GM19035 (cell line): ENCODE data around the gene FAM168A.

Experiments used
- ATAC-seq: cut with Tn5 transposase; IDR thresholded peaks from one replicate; pipeline ENCODE4 v1.9.1; 2021; ENCODE audit not compliant: unreplicated experiment

Gene FAM168A

GRCh38 chr11:73559743-73560142 lies 38.2 kb downstream of the FAM168A start:
- no peak for ATAC-seq

GRCh38 chr11:73556966-73557365 lies 40.9 kb downstream of the FAM168A start:
- ATAC-seq = no peak

GRCh38 chr11:73555615-73556014 lies 42.3 kb downstream of the FAM168A start:
- no peak for ATAC-seq

GRCh38 chr11:73554671-73555320 lies 43.1 kb downstream of the FAM168A start:
- ATAC-seq = no peak

GRCh38 chr11:73553266-73553665 lies 44.6 kb downstream of the FAM168A start:
- ATAC-seq = no peak

- no peak for ATAC-seq
These were observed 46.2 kb downstream of the FAM168A start for GRCh38 chr11:73551677-73552076.

- no peak for ATAC-seq
These were observed 48.5 kb downstream of the FAM168A start for GRCh38 chr11:73549376-73549775.

- ATAC-seq = no peak
These were observed 50.0 kb downstream of the FAM168A start for GRCh38 chr11:73547706-73548595.

- no peak for ATAC-seq
These were observed 55.7 kb downstream of the FAM168A start for GRCh38 chr11:73542175-73542574.

GRCh38 chr11:73539506-73540084 lies 58.3 kb downstream of the FAM168A start:
- no peak for ATAC-seq

GRCh38 chr11:73538381-73538872 lies 59.5 kb downstream of the FAM168A start:
- ATAC-seq = no peak

GRCh38 chr11:73537969-73538368 lies 59.9 kb downstream of the FAM168A start:
- no peak for ATAC-seq

- ATAC-seq = no peak
These were observed 61.0 kb downstream of the FAM168A start for GRCh38 chr11:73536961-73537360.

- no peak for ATAC-seq
These were observed 65.6 kb downstream of the FAM168A start for GRCh38 chr11:73532310-73532709.

GRCh38 chr11:73531386-73531785 lies 66.5 kb downstream of the FAM168A start:
- ATAC-seq = no peak

GRCh38 chr11:73530109-73530508 lies 67.8 kb downstream of the FAM168A start:
- ATAC-seq = no peak

GRCh38 chr11:73529204-73529530 lies 68.7 kb downstream of the FAM168A start:
- no peak for ATAC-seq

GRCh38 chr11:73528483-73529203 lies 69.3 kb downstream of the FAM168A start:
- no peak for ATAC-seq

- ATAC-seq = no peak
These were observed 69.9 kb downstream of the FAM168A start for GRCh38 chr11:73528013-73528412.

- ATAC-seq = no peak
These were observed 72.3 kb downstream of the FAM168A start for GRCh38 chr11:73525611-73526010.

- ATAC-seq = no peak
These were observed 73.1 kb downstream of the FAM168A start for GRCh38 chr11:73524774-73525173.
